Thyroid gland (tissue), 4 donors: ENCODE data around the gene AP3S2. TPM values are rescaled to one million over a fixed set of nuclear protein-coding genes. Genes with fewer than 3 reads are reported as not detected.

ENCODE experiments used
- DNase-seq, 2 donors: peaks; one replicate each; pipeline ENCODE4 v3.0.0-alpha.2; 2019
- H3K27ac ChIP-seq, 3 donors: fragments of 200-600 bp; sonication (generic); 1 replicate in 2 of 3; 2 replicates in 1 of 3; pipeline ENCODE4 v1.5.1; 2016 to 2019; ENCODE audit warnings: mild to moderate bottlenecking in 1 of 3, moderate library complexity in 1 of 3
- H3K27me3 ChIP-seq: fragments of 200-600 bp; sonication (generic); one replicate; pipeline ENCODE4 v1.5.1; 2019
- H3K36me3 ChIP-seq, 2 donors: fragments of 200-600 bp; sonication (generic); one replicate each; pipeline ENCODE4 v1.5.1; 2016 to 2019
- H3K4me1 ChIP-seq, 2 donors: fragments of 200-600 bp; sonication (generic); one replicate each; pipeline ENCODE4 v1.5.1; 2017 to 2019
- H3K4me3 ChIP-seq, 3 donors: fragments of 200-600 bp; sonication (generic); replicated peaks in 1 of 3; 1 replicate in 2 of 3; 2 replicates in 1 of 3; pipeline ENCODE4 v1.5.1; 2016; ENCODE audit warnings: mild to moderate bottlenecking in 1 of 3
- H3K9me3 ChIP-seq: fragments of 200-600 bp; sonication (generic); one replicate; pipeline ENCODE4 v1.5.1; 2017
- POLR2A ChIP-seq, 2 donors: fragments of 450-650 bp; IDR thresholded peaks; one replicate each; pipeline ENCODE4 v1.6.1; 2017; ENCODE audit warnings: antibody characterized with exemption in 2 of 2, mild to moderate bottlenecking in 2 of 2, moderate library complexity in 1 of 2
- WGBS, 2 donors: methylation state at CpG; one replicate each; pipeline ENCODE4 v1.1.5; 2017; 5-methylcytosine and 5-hydroxymethylcytosine counted together
- intact Hi-C: fragments of 100-400 bp; cut with DNase I; formaldehyde crosslinking; loops from one replicate; pipeline ENCODE4 v1.15.1; 2023
- total RNA-seq, 4 donors: library from RNA; depleted of rRNA; stranded (reverse); fragments of >200 nt; gene quantifications; one replicate each; pipeline ENCODE4 v1.2.3, GENCODE V29; 2016
- TF ChIP-seq, protein P1 (sequence below), 6 experiments: fragments of 200-600 bp in 3 of 6; fragments of 450-650 bp in 3 of 6; sonication (generic) in 3 of 6; IDR thresholded peaks; one replicate each; pipeline ENCODE4 v1.5.1; 2016 to 2019; ENCODE audit warnings: antibody characterized with exemption in 6 of 6, mild to moderate bottlenecking in 2 of 6, inconsistent platforms in 1 of 6, moderate library complexity in 1 of 6

AP3S2 gene
- total RNA-seq, 4 donors from 2014 or later = 59.6 to 98.6 (median 67.6) TPM

DNA sequence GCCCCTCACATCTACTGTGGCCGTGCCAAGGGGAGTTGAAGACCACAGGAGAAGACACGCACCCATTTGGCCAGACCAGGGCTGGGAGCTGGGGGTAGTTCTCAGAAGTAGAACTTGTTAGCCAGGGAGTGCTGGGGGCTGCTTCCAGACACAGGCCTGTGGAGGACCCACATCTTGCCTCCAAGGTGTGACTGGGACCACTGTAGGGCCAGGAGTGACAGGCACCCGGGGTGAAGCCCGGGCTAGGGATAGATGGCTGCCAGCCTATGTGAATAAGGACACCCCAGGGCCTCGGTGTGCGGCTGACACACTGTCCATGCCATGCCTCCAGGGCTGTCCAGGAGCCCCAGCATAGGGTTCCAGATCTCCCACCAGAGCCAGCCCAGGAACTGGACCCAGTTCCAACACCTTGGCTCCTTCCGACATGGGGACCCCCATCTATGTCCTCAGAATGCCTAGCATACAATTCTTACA is 80.9 kb downstream of the AP3S2 start:
- Histone ChIP-seq H3K9me3 (no peaks in the 10 kb centered on the region), H3K4me3 (no peak overlapping the region), H3K27ac (no peak overlapping the region), H3K27me3 (no peaks in the 10 kb centered on the region), H3K36me3 (no peaks in the 10 kb centered on the region), H3K4me1 (peaks cover 11 to 19% of the 10 kb centered on the region in 2 donors)
- no peak for DNase-seq
- 91 to 97% methylated on average over 6 to 7 of the region's 7 CpGs for whole genome bisulfite sequencing, 2 donors
- no peak for TF ChIP-seq POLR2A (IDR thresholded peaks at IDR 0.05)
- intact Hi-C loops = no loop called here

DNA sequence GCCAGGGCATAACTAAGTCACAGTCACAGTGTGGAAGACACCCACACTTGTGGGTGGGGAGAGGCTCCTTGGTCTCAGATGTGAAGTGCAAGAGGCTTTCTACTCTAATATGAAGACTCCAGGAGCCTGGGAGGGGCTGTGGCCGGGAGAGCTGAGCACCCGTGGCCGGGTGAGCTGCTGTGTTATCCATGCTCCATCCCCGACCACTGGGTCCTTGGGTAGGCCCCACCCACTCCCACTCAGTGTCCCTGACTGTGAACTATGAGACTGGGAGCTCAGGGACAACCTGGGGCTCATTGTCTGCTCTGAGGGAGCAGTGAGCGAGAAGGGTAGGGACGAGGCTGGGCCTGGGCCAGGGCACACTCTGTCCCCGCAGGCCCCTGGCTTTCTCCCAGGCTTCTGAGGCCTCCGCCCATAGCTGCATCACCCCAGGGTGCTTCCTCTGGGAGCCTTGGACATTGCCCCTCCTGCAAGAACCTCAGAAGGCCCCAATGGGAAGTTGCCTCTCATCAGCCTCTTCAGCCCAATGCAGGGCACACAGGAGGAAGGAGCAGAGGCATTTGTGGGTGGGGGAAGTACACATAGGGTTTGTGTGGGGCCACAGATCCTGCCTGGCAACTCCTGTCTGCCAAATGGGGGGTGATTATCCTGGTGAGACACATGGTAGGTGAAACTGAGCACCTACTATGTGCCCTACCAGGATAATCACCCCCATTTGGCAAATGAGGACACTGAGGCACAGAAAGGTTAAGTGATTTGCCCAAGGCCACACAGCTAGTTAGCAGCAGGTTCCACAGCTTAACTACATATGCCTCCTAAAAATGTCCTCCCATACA is 81.6 kb downstream of the AP3S2 start:
- Histone ChIP-seq H3K9me3 (no peaks in the 10 kb centered on the region), H3K36me3 (no peaks in the 10 kb centered on the region), H3K27ac (no peak overlapping the region), H3K27me3 (no peaks in the 10 kb centered on the region), H3K4me1 (peaks cover 11 to 19% of the 10 kb centered on the region in 2 donors), H3K4me3 (no peak overlapping the region)
- TF ChIP-seq, protein P1, sequence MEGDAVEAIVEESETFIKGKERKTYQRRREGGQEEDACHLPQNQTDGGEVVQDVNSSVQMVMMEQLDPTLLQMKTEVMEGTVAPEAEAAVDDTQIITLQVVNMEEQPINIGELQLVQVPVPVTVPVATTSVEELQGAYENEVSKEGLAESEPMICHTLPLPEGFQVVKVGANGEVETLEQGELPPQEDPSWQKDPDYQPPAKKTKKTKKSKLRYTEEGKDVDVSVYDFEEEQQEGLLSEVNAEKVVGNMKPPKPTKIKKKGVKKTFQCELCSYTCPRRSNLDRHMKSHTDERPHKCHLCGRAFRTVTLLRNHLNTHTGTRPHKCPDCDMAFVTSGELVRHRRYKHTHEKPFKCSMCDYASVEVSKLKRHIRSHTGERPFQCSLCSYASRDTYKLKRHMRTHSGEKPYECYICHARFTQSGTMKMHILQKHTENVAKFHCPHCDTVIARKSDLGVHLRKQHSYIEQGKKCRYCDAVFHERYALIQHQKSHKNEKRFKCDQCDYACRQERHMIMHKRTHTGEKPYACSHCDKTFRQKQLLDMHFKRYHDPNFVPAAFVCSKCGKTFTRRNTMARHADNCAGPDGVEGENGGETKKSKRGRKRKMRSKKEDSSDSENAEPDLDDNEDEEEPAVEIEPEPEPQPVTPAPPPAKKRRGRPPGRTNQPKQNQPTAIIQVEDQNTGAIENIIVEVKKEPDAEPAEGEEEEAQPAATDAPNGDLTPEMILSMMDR (IDR thresholded peaks at IDR 0.05) = no peak
- no peak for TF ChIP-seq POLR2A (IDR thresholded peaks at IDR 0.05)
- DNase-seq = peak in 1 of 2 donors; percentile 23
- intact Hi-C loops = no loop called here
- 71 to 72% methylated on average over 6 to 8 of the region's 8 CpGs for WGBS, 2 donors

DNA sequence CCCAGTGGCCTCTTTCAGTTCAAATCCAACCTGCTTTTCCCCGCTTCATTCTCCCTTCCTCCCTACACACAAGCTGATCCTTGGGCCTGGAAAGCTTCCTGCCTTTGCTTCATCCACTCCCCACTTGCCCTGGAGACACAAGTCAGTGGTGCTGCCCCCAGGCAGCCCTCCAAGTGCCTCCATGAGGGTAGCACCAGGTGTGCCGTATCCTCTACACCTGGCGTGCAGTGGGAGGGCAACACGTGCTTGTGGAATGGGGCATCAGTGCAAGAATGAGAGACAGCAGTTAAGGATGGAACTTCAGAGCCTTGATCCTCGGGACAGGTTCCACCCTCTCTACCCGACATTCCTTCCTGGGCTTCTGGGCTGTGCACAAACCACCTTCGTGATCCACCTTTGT is 83.0 kb downstream of the AP3S2 start:
- Histone ChIP-seq H3K36me3 (no peaks in the 10 kb centered on the region), H3K9me3 (no peaks in the 10 kb centered on the region), H3K27ac (no peak overlapping the region), H3K27me3 (no peaks in the 10 kb centered on the region), H3K4me1 (peaks cover 11 to 19% of the 10 kb centered on the region in 2 donors), H3K4me3 (no peak overlapping the region)
- TF ChIP-seq POLR2A (IDR thresholded peaks at IDR 0.05) = no peak
- TF ChIP-seq, protein P1 (IDR thresholded peaks at IDR 0.05) = no peak
- DNase-seq = no peak
- intact Hi-C loops = no loop called here
- 94 to 99% methylated on average over 7 of the region's 7 CpGs for WGBS, 2 donors

DNA sequence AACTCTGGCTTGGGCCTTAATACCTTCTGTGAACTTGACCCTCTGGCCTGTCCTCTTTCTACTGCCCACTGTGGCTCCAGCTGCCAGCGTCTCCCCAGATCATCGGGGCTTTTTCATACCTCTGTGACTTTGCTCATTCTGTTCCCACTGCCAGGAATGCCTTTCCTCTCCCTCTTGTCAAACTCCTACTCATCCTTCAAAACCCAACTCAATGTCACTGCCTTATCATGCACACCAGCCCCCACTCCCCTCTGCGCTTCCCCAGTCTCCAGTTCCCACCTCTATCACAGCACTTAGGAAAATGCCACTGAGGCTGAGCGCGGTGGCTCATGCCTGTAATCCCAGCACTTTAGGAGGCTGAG is 84.0 kb downstream of the AP3S2 start:
- no peaks in the 10 kb centered on the region for H3K36me3 ChIP-seq
- H3K27ac ChIP-seq = no peak overlapping the region
- no peaks in the 10 kb centered on the region for H3K27me3 ChIP-seq
- DNase-seq = no peak
- H3K4me1 ChIP-seq = peaks cover 11 to 16% of the 10 kb centered on the region in 2 donors
- intact Hi-C loops = no loop called here
- 99 to 100% methylated on average over 5 of the region's 5 CpGs for WGBS, 2 donors
- no peak for TF ChIP-seq POLR2A (IDR thresholded peaks at IDR 0.05)
- TF ChIP-seq, protein P1 (IDR thresholded peaks at IDR 0.05) = no peak
- no peak overlapping the region for H3K4me3 ChIP-seq
- no peaks in the 10 kb centered on the region for H3K9me3 ChIP-seq

DNA sequence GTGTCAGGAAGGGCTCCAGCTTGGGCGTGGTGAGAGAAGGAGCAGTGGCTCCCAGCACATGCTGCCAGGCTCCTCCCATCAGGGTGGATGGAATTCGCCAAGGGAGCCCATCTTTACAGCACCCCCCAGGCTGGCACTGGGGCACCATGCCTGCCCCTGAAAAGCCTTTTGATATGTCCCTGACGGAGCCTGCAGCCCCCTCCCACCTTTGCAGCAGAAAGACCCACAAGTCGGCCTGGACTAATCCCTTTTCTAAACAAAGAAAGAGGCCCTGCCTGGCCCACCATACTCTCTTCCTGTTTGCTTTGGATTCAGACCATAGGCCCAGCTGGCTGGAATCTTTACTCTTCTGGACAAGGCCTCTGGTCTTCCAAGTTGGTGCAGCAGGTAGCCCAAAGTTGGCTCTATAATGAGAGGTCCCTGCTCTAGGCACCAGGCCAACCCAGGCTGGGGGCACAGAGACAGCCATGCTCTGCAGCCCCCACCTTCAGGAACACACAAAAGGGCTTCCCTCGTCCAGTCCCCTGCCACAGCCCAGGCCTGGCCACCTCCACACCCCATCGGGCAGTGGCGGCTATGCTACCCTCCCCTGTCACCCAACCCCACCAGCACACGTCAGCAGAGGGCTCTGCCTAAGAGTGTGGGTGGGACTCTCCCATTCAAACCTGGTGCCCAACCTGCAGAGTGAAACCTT is 84.6 kb downstream of the AP3S2 start:
- Histone ChIP-seq H3K4me1 (peaks cover 7 to 11% of the 10 kb centered on the region in 2 donors), H3K27ac (no peak overlapping the region), H3K9me3 (no peaks in the 10 kb centered on the region)

More for the DNA sequence above, 84.6 kb downstream of the AP3S2 start:
- DNase-seq = no peak
- Histone ChIP-seq H3K4me3 (no peak overlapping the region), H3K36me3 (no peaks in the 10 kb centered on the region), H3K27me3 (no peaks in the 10 kb centered on the region)
- intact Hi-C loops = no loop called here
- no peak for TF ChIP-seq POLR2A (IDR thresholded peaks at IDR 0.05)
- TF ChIP-seq, protein P1 (IDR thresholded peaks at IDR 0.05) = no peak
- 74 to 85% methylated on average over 3 to 4 of the region's 8 CpGs for WGBS, 2 donors
